Nephron (organoid): ENCODE data around the gene FAM20C.
A peak's percentile ranks its signal among the peaks of the same experiment; 100 is the strongest.

Experiments
- H3K27ac Mint-ChIP-seq, 3 experiments: 2 replicates each; pipeline ENCODE4 v1.8.0; 2020; ENCODE audit warnings: mixed read lengths in 3 of 3, mild to moderate bottlenecking in 2 of 3, moderate library complexity in 1 of 3
- H3K27me3 Mint-ChIP-seq: 2 replicates; pipeline ENCODE4 v1.8.0; 2021; ENCODE audit warnings: low read depth, mild to moderate bottlenecking, moderate library complexity, mixed read lengths
- H3K36me3 Mint-ChIP-seq: 2 replicates; pipeline ENCODE4 v1.8.0; 2020; ENCODE audit warnings: low read depth, mixed read lengths
- H3K4me1 Mint-ChIP-seq: 2 replicates; pipeline ENCODE4 v1.8.0; 2020; ENCODE audit warnings: mixed read lengths
- H3K4me3 Mint-ChIP-seq, 3 experiments: 2 replicates each; pipeline ENCODE4 v1.8.0; 2020; ENCODE audit warnings: mild to moderate bottlenecking in 3 of 3, mixed read lengths in 3 of 3, moderate library complexity in 2 of 3
- H3K9me3 Mint-ChIP-seq: 2 replicates; pipeline ENCODE4 v1.8.0; 2020; ENCODE audit warnings: mixed read lengths
- CTCF ChIP-seq, 3 experiments: fragments of 200-600 bp; sonication (generic); IDR thresholded peaks; one replicate each; pipeline ENCODE4 v1.5.0; 2021; ENCODE audit warnings: antibody characterized with exemption in 3 of 3; ENCODE audit not compliant: unreplicated experiment in 3 of 3

FAM20C gene

DNA sequence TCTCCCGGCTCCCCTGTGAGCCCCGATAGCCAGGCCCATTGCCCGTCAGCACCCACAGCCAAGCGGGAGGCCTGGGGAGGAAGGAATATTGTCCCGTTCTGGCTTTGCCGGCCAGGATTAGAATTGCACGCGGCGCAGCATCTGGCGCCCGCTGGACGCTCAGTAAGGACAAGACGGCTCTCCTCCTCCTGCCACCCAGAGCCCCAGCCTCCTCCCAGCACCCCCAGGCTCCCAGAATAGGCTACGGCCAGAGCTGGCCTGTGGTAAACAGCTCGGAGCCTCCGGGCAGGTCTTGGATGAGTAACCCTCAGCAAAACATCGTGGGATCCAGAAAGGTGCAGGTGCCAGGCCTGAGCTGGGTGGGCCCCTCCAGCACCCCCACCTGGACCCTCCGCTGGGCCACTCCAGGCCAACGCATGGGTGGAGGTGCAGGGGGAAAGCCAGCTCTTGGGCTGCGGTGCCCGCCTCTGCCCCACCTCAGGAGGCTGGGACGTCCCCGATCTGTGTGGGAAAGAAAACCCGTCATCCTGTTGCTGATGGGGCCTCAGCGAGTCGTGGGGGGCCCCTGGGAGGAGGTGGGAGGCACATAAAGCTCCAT is 5.8 kb upstream of the FAM20C start:
- no peak for TF ChIP-seq CTCF (IDR thresholded peaks at IDR 0.05; ENCODE audit: unreplicated experiment in 3 of 3)
- no peaks in the 10 kb centered on the region for H3K36me3 Mint-ChIP-seq
- H3K27me3 Mint-ChIP-seq: peaks cover 8% of the 10 kb centered on the region
- H3K27ac Mint-ChIP-seq: peak overlapping the region in 1 of 3 experiments; percentile 3
- no peaks in the 10 kb centered on the region for H3K9me3 Mint-ChIP-seq
- no peak overlapping the region for H3K4me3 Mint-ChIP-seq
- peaks cover 47% of the 10 kb centered on the region for H3K4me1 Mint-ChIP-seq

GRCh38 chr7:187227-187927 is 5.0 kb upstream of the FAM20C start:
- no peak for TF ChIP-seq CTCF (IDR thresholded peaks at IDR 0.05; ENCODE audit: unreplicated experiment in 3 of 3)
- Mint-ChIP-seq H3K36me3 (no peaks in the 10 kb centered on the region), H3K9me3 (no peaks in the 10 kb centered on the region), H3K27ac (peak overlapping the region; percentile 3 to 12 (median 9)), H3K4me3 (peak overlapping the region in 1 of 3 experiments; percentile 15), H3K27me3 (peaks cover 4% of the 10 kb centered on the region), H3K4me1 (peaks cover 48% of the 10 kb centered on the region)

DNA sequence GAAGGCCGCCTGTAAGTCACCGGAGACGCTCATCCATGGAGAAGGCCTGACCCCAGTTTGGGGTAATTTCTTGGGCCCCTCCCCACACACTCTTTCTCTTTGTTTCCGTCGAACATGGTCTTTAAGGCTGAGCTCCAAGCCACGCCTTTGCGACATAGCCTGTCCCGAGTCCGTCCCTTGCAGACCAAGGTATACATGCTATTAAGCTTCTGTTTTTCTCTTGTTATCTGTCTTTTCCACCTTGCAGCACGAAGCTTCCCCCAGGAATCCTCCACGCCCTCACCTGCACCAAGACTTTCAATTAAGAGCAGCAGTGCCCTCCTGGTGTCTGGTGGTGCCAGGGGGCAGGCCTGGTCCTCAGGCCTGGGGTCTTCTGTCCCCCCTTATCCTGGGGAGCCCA is 4.2 kb upstream of the FAM20C start:
- Mint-ChIP-seq H3K36me3 (no peaks in the 10 kb centered on the region), H3K27me3 (peaks cover 4% of the 10 kb centered on the region), H3K9me3 (no peaks in the 10 kb centered on the region), H3K4me1 (peaks cover 48% of the 10 kb centered on the region), H3K27ac (peak overlapping the region in 1 of 3 experiments; percentile 56), H3K4me3 (no peak overlapping the region)
- TF ChIP-seq CTCF (IDR thresholded peaks at IDR 0.05; ENCODE audit: unreplicated experiment in 3 of 3): no peak

DNA sequence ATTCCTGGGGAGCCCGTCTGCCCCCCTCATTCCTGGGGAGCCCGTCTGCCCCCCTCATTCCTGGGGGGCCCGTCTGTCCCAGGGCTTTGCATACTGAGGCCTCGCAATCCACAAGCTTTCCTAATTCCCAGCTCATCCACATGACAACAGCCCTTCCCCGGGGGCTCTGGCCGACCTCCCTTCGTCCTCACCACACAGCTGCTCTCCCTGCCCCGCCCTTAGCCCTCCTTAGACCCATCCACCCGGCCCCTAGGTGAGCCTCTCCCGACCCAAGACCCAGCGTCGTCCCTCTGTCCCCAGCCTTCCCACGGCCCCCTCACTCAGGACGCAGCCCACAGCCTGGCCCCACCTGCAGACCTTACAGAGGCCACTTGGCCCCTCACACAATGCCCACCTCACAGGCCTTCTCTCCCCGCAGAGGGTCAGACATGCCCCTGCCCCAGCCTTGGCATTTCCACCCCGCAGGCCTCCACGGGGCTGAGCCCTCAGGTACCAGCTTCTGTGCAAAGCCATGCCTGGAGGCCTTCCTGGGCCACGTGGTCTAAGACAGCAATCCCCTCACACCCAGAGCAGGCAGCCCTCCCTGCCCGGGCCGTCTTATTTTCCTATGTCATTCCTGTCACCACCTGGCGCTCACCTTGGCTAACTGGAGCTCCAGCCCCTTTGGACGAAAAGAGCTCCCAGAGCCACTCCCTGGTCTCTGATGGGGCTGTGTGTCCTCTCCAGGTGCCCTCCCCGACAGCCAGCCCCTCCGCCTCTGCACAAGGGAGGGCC is 3.5 kb upstream of the FAM20C start:
- peaks cover 4% of the 10 kb centered on the region for H3K27me3 Mint-ChIP-seq
- TF ChIP-seq CTCF (IDR thresholded peaks at IDR 0.05; ENCODE audit: unreplicated experiment in 3 of 3): no peak
- H3K4me1 Mint-ChIP-seq: peaks cover 43% of the 10 kb centered on the region
- peak overlapping the region; percentile 39 to 98 (median 62) for H3K27ac Mint-ChIP-seq
- no peaks in the 10 kb centered on the region for H3K36me3 Mint-ChIP-seq
- H3K4me3 Mint-ChIP-seq: peak overlapping the region in 2 of 3 experiments; percentile 2 to 68
- no peaks in the 10 kb centered on the region for H3K9me3 Mint-ChIP-seq

DNA sequence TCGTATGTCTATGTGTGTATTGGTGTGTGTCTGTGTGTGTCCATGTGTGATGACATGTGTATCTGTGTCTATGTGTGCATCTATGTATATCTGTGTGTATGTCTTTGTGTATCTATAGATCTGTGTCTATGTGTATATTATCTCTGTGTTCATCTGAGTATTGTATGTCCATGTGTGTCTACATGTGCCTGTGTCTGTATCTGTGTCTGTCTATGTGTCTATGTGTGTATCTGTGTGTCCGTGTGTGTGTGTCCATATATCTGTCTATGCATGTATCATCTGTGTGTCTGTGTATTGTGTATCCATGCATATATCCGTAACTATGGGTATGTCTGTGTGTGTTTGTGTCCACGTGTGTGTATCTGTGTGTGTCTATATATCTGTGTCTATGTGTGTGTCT is 2.7 kb upstream of the FAM20C start:
- Mint-ChIP-seq H3K9me3 (no peaks in the 10 kb centered on the region), H3K4me1 (peaks cover 47% of the 10 kb centered on the region), H3K4me3 (peak overlapping the region; percentile 40 to 68 (median 65)), H3K36me3 (no peaks in the 10 kb centered on the region), H3K27me3 (peaks cover 4% of the 10 kb centered on the region), H3K27ac (peak overlapping the region; percentile 39 to 98 (median 62))
- no peak for TF ChIP-seq CTCF (IDR thresholded peaks at IDR 0.05; ENCODE audit: unreplicated experiment in 3 of 3)
